ENCODE data around the gene DEPDC5. TPM values are rescaled to one million over a fixed set of nuclear protein-coding genes. Genes with fewer than 3 reads are reported as not detected.

Gene DEPDC5
- total and polyA plus RNA-seq, 2 donors (not counting 1 experiment from before 2014, with no cell fraction given): 35.5 to 124 TPM

GRCh38 chr22:31850135-31850534 is 96.3 kb downstream of the DEPDC5 start:
- ChIA-PET POLR2A (no interaction called here), CTCF (no interaction called here)
- Mint-ChIP-seq H3K9me3 (ENCODE audit: insufficient read depth) (no peaks in the 10 kb centered on the region), H3K4me1 (peaks cover 10% of the 10 kb centered on the region), H3K27me3 (no peaks in the 10 kb centered on the region), H3K27ac (no peak overlapping the region), H3K4me3 (no peak overlapping the region)
- DNase-seq: no peak
- Histone ChIP-seq H3K9me3 (ENCODE audit: control extremely low read depth in 1 of 3, control insufficient read depth in 2 of 3, insufficient read depth in 1 of 3, low read length in 2 of 3) (no peaks in the 10 kb centered on the region), H3K27ac (ENCODE audit: low read length in 2 of 2) (no peak overlapping the region), H2AFZ (ENCODE audit: insufficient read depth, low read depth, low read length, poor library complexity, severe bottlenecking) (no peak overlapping the region), H3K79me2 (ENCODE audit: control insufficient read depth, insufficient read depth, low read length) (no peaks in the 10 kb centered on the region), H3K4me3 (ENCODE audit: control extremely low read depth in 1 of 5, extremely low read depth in 1 of 5, insufficient read depth in 1 of 5, low read depth in 2 of 5, low read length in 4 of 5) (no peak overlapping the region), H3K27me3 (replicated peaks in 1 of 4; ENCODE audit: control extremely low read depth in 1 of 4, control insufficient read depth in 3 of 4, insufficient read depth in 4 of 4, low read length in 3 of 4) (no peaks in the 10 kb centered on the region), H3K4me1 (ENCODE audit: control insufficient read depth in 2 of 2, insufficient read depth in 2 of 2, low read length in 2 of 2) (peaks cover 0 to 12% of the 10 kb centered on the region in 2 donors), H3K36me3 (replicated peaks in 1 of 2; ENCODE audit: control extremely low read depth in 1 of 2, control insufficient read depth in 1 of 2, extremely low read depth in 1 of 2, insufficient read depth in 2 of 2, low read length in 1 of 2) (peaks cover 7 to 83% of the 10 kb centered on the region in 2 experiments), H3K4me2 (replicated peaks; ENCODE audit: low read depth, low read length, poor library complexity, severe bottlenecking) (no peak overlapping the region), H4K20me1 (ENCODE audit: control insufficient read depth, insufficient read depth, low read length, poor library complexity, severe bottlenecking) (no peaks in the 10 kb centered on the region), H3K9ac (ENCODE audit: low read length) (no peak overlapping the region)
- WGBS (ENCODE audit: insufficient coverage): no CpG with 5 or more reads among the region's 3 CpGs
- TF ChIP-seq EZH2 (IDR thresholded peaks at IDR 0.05; ENCODE audit: borderline replicate concordance, insufficient read depth, low read depth, low read length, poor library complexity, severe bottlenecking) (no peak), CTCF (IDR thresholded peaks at IDR 0.05) (no peak)
- intact Hi-C loops (cut with micrococcal nuclease): no loop called here
- no peak for ATAC-seq (ENCODE audit: low read depth)

GRCh38 chr22:31852691-31853421 is 99.0 kb downstream of the DEPDC5 start:
- Mint-ChIP-seq H3K27ac (no peak overlapping the region), H3K4me3 (no peak overlapping the region), H3K4me1 (no peaks in the 10 kb centered on the region), H3K27me3 (no peaks in the 10 kb centered on the region), H3K9me3 (ENCODE audit: insufficient read depth) (no peaks in the 10 kb centered on the region)
- H3K36me3 ChIP-seq (replicated peaks in 1 of 2; ENCODE audit: control extremely low read depth in 1 of 2, control insufficient read depth in 1 of 2, extremely low read depth in 1 of 2, insufficient read depth in 2 of 2, low read length in 1 of 2): peaks cover 0 to 79% of the 10 kb centered on the region in 2 experiments
- no peaks in the 10 kb centered on the region for H3K4me1 ChIP-seq (ENCODE audit: control insufficient read depth in 2 of 2, insufficient read depth in 2 of 2, low read length in 2 of 2)
- no peak overlapping the region for H3K9ac ChIP-seq (ENCODE audit: low read length)
- H2AFZ ChIP-seq (ENCODE audit: insufficient read depth, low read depth, low read length, poor library complexity, severe bottlenecking): no peak overlapping the region
- no peaks in the 10 kb centered on the region for H3K79me2 ChIP-seq (ENCODE audit: control insufficient read depth, insufficient read depth, low read length)
- H3K27me3 ChIP-seq (replicated peaks in 1 of 4; ENCODE audit: control extremely low read depth in 1 of 4, control insufficient read depth in 3 of 4, insufficient read depth in 4 of 4, low read length in 3 of 4): no peaks in the 10 kb centered on the region
- H3K27ac ChIP-seq (ENCODE audit: low read length in 2 of 2): no peak overlapping the region
- DNase-seq: no peak
- ChIA-PET POLR2A (interaction anchor here (0.6 kb wide), 1 partner anchor 9 kb away, joined by 3 read pairs; no protein-coding TSS in a partner anchor), CTCF (no interaction called here)
- no peak for ATAC-seq (ENCODE audit: low read depth)
- 95% methylated on average over 5 of the region's 9 CpGs for WGBS (ENCODE audit: insufficient coverage)
- intact Hi-C loops (cut with micrococcal nuclease): no loop called here
- TF ChIP-seq EZH2 (IDR thresholded peaks at IDR 0.05; ENCODE audit: borderline replicate concordance, insufficient read depth, low read depth, low read length, poor library complexity, severe bottlenecking) (no peak), CTCF (IDR thresholded peaks at IDR 0.05) (no peak)
- H4K20me1 ChIP-seq (ENCODE audit: control insufficient read depth, insufficient read depth, low read length, poor library complexity, severe bottlenecking): no peaks in the 10 kb centered on the region
- H3K9me3 ChIP-seq (ENCODE audit: control extremely low read depth in 1 of 3, control insufficient read depth in 2 of 3, insufficient read depth in 1 of 3, low read length in 2 of 3): no peaks in the 10 kb centered on the region
- no peak overlapping the region for H3K4me3 ChIP-seq (ENCODE audit: control extremely low read depth in 1 of 5, extremely low read depth in 1 of 5, insufficient read depth in 1 of 5, low read depth in 2 of 5, low read length in 4 of 5)
- no peak overlapping the region for H3K4me2 ChIP-seq (replicated peaks; ENCODE audit: low read depth, low read length, poor library complexity, severe bottlenecking)

Measured in B cell (primary cell).